Occipital lobe (tissue), 2 donors: ENCODE results near the gene RGS19. TPM values are rescaled to one million over a fixed set of nuclear protein-coding genes. Genes with fewer than 3 reads are reported as not detected.

Source experiments
- DNase-seq: peaks from one replicate; lab custom pipeline; 2025; lab: John Stamatoyannopoulos, UW
- total RNA-seq: library from RNA; depleted of rRNA; stranded (reverse); fragments of >200 nt; gene quantifications from one replicate; pipeline ENCODE4 v1.2.3, GENCODE V29; 2014

Gene RGS19
- total RNA-seq, 1 donor from 2014 or later, result 10.1 TPM

DNA sequence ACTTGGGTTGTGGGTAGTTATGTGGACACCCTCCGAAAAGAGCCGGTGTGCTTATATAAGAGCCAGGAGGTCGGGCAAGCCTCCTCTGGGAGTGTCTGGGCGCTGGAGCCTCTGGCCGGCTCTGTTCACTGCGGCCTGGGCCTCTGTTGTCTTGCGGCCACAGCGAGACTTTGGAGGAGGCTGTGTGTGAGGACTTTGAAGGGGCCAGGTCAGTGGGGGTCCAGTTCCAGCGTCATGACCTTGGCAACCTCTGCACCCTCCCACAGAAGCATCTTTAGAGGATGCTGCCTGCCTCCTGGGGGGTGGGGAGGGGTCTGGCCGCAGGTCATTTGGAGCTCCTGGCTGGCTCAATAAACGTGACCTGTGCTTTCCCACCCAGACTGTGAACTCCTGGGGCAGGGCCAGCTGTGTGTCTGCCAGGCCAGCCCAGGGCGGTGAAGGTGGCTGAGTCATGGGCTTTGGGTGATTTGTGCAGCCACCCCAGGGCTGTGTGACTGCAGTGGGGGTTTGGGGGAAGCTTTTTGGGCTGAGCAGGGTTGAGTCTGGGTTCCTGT lies 15.1 kb downstream of the RGS19 start:
- DNase-seq, result no peak

DNA sequence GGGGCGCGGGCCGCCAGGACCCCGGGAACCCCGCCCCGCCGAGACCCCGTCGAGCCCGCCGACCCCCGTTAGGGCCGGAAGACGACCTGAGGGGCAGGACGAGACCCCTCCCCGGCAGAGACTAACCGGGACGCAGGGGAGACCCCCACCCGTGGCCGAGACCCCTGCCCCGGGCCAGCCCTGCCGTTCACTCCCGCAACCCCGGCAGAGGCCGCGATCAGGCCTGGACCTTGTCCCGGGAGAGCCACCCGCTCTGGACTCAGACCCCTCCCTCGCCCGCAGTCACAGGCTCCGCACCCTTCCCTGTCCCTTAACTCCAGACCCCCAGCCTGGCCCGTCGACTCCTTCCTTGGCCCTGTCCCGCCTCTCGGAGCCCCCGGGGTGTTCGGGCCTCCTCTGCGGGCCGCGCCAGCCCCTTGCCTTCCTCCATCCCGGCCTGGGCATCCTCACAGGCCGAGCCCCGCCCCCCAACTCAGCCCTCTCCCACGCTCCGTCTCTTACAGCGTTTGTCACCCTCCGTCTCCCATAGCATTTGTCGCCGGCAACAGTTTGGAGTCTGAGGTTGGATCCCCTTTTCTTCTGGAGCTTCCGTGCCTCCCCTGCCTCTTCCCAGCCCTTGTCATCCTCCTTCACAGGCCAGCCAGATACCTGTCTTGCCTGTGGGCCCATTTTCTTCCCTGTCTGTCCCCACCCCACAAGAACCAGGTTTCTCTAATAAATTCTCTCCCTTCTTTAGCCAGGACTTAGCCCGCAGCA lies 15.8 kb downstream of the RGS19 start:
- DNase-seq, result no peak

DNA sequence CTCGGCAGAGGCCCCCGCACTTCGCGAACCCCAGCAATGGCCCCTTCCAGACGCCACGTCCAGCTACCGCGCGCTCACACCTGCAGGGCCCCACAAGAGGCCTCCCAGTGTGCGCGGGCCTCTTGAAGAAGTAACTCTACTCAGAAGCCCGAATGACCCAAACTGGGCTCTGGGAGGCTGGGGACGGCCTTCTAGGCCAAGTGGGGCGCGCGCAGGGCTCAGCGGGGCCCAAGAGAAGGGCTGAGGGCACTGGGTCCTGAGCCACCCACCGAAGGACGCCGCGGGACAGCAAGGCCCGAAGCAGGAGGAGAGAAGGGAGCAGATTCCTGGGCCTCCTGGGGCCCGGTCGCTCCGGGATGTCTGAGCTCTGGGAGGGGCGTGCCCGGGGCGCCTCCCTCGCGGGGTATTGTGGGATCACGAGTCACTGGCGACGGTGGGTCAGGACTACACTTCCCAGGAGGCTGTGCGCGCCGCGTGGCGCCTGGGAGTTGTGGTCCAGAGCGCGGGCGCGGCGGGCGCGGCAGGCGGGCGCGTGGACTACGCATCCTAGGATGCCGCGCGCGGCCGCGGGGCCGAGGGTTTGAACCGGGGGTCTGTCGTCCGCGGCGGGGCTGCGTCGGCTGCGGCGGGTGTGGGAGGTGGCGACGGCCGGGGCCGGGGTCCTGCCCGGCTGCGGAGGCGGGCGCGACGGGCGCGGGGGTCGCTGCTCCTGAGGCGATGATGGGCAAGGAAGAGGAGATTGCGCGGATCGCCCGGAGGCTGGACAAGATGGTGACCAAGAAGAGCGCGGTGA lies 16.5 kb downstream of the RGS19 start, which contains the start of gene TCEA2:
TCEA2 (plus strand) TSS at position 603 of the 793 bp plus-strand sequence; CDS start at position 718, 115 bp downstream.
- DNase-seq, result peak; percentile 96

DNA sequence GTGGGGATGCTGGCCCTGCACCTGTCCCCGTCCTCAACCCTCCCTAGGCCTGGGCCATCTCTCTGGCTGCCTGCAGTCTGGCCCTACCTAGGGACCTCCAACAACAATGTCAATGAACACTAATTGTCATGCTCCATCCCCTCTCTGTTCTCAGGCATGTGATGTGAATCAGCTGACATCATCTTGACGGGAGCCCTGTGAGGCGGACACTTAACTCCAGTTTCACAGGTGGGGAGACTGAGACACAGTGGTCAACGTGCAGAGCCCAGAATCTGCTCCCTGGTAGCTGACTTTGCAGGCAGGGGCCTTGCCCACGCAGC lies 17.1 kb downstream of the RGS19 start:
- peak; percentile 33 for DNase-seq

DNA sequence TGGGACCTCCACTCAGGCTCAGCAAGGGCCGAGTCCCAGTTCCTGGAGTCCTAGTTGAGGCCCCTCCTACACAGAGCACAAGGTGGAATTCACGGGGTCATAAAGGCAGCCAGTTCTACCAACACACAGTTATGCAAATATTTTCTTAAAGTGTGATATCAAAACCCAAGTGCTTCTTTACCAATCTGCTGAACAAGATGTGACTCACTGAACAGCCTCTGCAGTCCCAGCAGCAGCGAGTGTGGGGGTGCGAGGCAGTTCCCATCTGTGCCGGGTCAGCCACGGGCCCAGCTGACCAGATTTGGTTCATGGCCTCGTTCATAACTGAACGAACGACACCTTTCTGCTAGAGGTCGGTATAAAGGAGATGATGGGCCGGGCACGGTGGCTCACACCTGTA lies 20.8 kb downstream of the RGS19 start:
- no peak for DNase-seq

DNA sequence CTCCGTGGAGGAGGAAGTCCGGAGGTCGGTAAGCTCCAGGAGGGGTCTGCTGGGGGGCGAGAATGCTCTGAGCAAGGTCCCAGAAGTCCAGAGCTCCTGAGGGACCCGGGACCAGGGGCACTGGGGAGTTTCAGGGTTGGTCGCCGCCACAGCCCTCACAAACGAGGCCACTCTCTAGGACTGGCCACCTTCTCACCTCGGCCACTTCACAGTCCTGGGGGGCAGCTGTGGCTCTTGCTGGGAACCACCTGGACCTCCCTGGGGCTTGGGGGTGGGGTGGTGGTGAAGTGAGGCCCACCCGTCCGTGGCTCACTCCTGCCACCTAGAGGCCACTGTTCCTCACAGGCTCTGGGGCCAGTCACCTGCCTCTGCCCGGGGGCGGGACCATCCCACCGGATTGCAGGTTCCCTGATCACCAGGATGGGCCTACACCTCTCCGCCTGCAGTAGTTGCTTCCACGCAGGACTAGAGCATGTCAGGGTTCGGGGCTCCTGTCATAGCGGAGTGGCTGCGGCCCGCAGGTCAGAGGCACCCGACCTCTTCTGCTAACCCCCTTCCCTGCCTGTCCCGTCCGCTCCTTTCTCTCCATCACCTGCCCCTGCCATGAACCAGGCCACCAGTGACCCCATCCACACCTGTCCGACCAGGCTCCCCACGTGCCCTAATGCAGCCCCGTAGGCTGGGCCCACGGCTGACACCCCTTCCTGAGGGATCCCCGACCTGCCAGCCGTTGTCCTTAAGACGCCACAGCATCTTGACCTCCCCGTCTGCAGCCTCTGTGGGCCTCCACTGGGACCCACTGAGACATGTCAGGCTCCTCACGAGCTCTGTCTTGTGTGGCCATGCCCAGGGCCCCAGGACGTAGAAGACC lies 21.5 kb downstream of the RGS19 start:
- DNase-seq, result no peak

DNA sequence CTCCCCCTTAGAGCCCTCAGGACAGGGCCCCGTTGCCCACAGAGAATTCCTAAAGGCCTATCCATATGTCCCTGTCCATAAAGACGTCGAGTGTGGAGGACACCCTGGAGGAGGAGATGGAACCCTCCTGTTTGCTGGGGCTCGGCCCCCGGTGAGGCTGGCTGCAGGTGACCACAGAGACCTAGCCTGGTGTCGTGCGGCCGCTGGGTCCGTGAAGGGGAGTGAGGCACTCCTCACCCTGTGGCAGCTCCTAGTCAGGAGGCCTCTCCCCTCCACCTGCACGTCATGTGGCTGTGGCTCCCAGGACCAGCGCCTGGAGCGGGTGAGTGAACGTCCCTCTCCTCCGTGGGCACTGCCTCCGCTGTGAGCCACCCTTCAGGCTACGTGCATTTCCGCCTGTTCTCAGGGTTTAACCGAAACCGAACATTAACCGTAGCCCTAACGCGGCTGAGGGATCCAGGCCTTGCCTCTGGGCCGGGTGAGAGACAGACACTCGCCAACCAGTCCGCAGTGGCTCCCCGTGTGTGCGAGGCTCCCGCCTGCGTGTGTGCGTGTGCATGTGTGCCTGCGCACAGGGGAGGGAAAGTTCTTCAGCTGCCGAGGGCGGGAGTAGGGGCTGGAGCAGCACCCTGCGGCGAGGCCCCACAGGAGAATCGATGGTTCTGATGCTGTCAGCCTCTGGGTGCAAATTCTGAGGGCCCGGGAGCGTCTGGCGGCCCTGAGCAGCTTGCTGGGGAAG lies 22.3 kb downstream of the RGS19 start:
- no peak for DNase-seq

DNA sequence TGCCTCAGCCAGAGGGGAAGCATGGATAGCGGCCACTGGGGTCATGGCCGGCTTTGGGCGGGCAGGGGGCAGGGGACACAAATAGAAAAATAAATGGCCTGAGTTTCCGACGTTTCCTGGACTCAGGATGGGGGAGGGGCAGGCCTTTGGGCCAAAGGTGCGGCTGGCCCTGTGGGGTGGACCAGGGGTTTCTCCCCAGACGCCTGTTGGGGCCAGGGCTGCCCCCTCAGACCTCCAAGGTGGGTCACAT lies 22.8 kb downstream of the RGS19 start:
- DNase-seq, result no peak

DNA sequence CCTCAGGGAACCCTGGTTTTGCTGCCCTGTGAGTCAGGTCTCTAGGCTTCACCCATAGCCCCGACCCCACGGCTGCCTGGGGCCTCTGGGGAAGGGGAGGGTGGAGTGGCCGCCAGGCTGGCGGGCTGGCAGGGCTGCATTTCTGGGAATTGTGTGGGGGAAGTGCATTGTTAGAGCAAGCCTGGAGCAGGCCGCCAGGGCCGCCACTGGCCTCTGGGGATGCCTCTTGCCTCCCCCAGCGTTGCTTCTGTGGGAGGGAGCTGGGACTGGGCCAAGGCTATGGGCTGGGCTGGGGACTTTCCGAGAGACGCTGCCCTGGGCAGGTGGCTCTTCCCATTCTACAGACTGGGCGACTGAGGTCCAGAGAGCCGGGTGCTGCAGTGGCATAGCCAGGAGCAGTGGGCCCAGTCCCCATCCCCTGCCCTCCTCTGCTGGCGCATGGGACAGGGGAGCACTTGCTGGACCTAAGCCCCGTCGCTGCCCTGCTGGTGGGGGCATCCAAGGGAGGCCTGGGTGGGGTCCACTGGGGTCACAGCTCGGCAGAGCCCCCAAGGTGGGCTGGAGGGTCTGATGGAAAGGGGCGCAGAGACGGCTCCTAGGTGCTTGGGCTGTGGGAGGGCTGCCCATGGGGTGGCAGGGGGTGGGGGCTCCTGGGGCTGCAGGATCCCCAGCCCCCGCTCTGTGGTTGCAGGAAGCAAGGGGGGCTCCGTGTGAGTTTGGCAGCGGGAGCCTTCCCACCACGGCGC lies 23.3 kb downstream of the RGS19 start:
- DNase-seq, result no peak

DNA sequence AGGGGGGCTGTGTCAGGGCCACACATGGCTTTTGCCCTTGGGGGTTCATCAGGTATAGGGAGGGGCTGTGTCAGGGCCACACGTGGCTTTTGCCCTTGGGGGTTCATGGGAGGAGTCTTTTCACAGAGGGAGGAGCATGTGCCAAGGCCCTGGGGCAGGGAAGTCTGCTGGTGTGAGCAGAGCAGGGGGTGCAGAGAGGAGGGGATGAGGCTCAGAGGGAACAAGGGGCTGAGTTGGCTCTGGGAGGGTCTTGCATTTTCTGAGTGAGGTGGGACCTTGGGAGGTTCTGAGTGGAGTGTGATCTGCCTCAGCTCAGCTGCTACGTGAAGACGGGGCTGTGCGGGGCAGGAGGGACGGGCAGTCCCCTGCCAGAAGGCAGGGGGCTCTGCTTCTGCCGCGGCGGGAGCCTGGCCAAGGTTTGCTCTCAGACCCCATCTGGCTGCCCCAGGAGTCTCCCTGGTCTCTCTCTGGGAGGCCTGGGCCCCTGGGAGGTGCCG lies 23.9 kb downstream of the RGS19 start:
- DNase-seq, result no peak

DNA sequence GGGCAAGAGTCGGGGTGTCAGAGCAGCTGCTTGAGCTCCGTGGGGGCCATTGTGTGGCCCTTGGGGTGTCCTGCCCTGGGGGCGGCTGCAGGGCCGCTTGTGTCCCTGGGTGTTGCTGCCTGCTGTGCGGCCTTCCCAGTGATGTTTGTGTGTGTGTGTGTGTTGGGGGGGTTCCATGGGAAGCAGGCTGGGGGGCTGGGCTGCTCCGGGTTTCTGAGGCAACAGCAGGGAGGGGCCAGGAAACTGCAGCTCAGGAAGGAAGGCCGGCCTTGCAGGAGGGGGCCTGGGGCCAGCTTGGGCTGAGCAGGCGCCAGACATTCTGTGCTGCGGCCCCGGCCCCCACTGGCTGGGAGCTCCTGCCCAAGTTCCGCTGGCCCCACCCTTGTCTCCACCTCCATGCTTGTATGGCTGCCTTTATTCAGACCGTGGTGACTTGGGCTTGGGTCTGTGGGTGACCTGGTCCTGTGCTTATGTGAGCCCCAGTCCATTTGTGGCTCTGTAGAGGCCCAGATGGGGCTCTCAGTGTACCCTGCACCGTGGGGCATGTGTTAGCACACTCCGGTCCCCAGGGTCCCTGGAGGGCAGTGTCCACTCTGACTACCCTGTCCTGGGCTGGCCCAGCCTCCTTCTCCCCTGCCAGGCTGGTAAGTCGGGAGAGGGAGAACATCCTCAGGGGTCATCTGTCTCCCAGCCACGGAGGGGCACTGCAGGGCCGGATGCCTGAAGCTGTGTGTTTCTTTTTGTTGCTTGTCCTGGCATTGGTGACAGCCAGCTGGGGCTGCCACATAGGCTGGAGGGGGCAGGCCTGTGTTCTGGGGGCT lies 25.3 kb downstream of the RGS19 start:
- DNase-seq, result no peak

DNA sequence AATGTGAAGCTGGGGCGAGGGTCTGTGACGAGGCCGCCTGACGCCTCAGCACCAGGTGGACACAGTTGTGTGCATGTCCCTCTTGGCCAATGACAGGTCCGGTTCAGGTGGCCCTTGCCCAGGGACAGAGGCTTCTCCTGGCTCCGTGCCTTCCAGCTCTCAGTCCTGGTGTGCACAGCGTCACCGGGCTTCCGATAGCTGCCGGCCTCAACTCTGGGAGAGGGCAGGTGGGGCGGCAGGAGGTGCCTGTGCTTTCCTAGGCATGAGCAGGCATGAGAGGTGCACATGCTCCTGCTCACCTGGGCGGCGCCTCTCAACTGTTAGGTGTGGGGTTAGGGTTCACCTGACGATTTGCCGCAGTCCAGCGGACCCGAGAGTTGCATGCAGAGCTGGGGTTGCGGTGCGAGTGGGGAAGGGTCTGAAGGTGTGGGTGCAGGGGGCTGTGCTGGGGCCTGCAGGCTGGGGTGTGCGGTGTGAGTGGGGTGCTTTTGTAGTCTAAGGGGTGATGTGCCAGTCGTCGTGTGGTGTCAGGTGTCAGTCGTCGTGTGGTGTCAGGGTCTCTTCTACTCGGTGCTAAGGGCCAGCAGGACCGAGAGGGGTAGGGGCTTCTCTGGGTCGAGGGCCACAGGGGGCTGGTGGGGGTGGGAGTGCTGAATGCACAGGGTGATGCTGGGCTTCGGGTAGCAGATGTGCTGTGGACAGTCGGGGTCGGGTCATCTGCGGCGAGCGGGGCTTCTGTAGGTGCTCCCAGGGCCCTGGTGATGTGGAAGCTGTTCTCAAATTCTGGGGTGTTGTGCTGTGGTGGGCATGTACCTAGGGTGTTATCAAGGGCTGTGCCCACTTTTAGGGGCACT lies 26.1 kb downstream of the RGS19 start:
- no peak for DNase-seq

DNA sequence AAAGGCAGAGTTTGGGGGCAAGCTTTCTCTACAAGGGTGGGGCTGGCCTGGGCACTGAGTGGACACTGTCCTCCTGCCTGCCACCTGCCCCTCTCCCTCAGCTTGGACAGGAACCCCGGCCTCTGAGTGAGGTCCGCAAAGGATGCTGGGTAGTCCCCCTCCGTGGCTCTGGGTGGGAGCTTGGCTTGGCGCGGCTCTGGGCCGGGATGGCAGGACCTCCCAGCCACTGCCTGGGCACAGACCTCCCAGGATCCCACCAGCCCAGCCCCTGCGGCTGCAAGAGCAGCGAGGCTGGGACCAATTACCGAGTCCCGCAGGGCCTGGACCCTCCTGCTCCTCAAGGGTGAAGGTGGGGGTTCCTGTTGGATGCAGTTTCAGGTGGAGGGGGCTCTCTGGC lies 27.0 kb downstream of the RGS19 start:
- no peak for DNase-seq

DNA sequence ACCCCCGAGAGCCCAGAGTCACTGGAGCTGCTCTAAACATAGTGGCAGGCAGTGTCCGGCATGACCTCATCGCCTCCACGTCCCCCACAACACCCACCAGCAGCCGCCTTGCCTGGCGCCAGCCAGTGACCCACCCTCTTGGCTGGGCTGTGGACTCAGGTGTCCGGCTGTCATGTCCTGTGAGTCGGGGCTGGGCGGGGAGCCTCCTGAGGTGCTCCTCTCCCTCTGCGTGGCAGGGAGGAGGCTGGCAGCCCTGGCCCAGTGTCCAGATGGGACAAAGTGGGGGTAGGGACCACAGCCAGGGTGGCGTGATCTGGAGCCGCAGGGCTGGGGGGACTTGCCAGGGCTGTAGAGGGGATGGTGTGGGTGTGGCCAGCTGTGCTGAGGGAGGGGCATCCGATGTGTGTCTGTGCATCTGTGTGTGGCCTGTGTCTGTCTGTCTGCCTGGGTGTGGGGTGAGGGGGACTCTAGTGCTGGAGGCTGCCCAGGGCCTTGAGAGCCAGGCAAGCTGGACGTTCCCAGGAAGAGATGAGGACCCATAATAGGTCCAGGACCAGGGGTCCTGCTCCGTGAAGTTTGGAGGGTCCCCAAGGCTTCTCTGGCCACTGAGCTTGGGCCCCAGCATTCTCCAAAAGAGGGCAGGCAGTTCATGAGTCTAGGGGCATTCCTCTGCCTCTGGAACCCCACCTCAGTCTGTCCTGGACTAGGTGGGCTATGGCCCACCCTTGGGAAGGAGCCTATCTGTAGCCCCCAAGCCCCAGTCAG lies 27.6 kb downstream of the RGS19 start:
- no peak for DNase-seq

DNA sequence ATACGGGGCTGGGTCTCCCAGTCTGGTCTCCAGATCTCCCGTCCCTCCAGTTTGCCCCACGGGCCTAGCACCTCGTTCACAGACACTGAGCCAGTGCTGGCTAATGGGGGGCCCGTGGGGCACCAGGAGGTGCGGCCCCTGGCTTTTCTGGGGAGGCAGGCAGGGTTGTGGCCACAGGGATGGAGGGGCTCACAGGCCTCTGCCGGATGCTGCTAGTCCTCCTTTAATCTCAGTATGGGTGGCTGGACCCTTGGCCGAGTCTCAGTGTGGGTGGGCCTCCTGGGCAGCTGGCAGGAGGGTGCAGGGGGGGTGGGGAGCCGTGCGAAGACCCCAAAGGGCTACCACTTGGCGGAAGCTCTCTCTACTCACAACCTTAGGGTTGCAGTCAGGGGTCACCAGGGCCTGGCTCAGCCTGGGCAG lies 28.3 kb downstream of the RGS19 start:
- no peak for DNase-seq

DNA sequence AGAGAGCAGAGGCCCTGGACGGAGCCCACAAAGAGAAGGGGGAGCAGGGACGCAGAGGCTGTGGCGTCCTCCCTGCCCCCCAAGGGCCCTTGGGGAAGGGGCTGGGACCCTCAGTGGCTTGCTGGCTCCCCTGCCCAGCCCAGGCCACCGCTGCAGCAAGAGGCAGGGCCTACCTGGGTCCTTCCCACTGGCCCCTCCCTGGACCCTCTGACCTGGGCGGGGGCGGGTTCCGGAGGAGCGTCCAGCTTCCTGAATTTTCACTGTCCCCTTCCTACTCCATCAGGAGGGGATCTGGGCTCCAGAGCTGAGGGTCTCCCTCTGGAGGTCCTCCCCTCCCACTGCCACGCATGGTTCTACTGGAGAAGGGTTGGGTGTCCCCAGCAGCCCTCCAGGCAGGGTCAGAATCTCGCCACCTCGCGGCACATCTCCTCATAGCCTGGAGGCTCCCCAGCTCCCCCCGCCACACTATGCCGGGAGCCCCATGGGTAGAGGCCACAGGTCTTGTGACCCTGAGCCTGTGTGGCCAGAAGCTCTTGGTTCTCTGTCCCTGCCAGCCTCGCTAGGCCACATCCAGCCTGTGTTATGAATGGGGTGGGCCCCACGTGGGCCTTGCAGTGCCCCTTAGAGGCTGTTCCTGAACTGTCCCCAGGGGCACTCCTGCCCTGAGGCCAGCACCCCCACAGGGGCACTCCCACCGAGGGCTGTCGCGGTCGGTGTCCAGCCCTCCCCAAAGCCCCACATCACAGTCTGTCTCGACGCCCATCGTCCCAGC lies 28.9 kb downstream of the RGS19 start:
- no peak for DNase-seq

DNA sequence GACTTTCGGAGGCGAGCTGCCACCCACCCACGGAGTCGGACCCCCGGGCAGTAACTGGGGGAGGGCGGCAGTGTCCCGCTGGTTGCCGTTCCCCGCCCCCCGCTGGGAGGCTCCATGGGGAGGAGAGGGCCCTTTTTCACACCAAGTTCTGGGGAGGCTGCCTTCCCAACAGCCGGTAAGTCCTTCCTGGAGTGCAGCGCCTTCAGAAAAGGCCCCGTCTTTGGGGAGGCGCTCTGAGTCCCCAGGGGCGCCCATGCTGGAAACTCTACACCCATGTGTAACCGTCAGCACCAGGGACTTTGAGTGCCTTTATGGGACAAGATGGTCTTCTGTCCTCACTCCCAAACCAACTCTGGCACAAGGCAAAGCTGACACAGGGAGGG lies 29.4 kb downstream of the RGS19 start:
- no peak for DNase-seq
